ENCODE measurements around the gene DPP4.
"Not testable (repeated sequence)": the region's sequence is repeated elsewhere in the genome, so short reads cannot be mapped to it uniquely, and the experiment has no call there.

GRCh38 chr2:161977926-161978325 lies 96.1 kb downstream of the DPP4 start:
- not testable (repeated sequence) for TF ChIP-seq CTCF, POLR2AphosphoS5, POLR2A (IDR thresholded peaks at IDR 0.05)
